ENCODE results near the gene FAM209A.

DNA sequence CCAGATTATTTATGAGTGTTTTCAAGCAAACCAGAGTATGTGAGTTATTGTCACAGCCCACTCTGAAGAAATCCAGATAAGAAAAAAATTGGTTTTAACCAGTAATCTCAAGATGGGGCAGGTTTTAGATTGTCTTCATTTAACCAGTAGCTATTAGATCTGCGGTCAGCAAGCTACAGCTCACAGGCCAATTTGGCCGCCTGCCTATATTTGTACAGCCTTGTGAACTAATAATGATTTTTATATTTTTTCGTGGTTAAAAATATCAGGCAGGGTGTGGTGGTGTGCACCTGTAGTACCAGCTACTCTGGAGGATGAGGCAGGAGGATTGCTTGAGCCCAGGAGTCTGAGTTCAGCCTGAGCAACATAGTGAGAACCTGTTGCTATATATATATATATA, 13.5 kb downstream of the FAM209A start:
- TF ChIP-seq, protein P1, sequence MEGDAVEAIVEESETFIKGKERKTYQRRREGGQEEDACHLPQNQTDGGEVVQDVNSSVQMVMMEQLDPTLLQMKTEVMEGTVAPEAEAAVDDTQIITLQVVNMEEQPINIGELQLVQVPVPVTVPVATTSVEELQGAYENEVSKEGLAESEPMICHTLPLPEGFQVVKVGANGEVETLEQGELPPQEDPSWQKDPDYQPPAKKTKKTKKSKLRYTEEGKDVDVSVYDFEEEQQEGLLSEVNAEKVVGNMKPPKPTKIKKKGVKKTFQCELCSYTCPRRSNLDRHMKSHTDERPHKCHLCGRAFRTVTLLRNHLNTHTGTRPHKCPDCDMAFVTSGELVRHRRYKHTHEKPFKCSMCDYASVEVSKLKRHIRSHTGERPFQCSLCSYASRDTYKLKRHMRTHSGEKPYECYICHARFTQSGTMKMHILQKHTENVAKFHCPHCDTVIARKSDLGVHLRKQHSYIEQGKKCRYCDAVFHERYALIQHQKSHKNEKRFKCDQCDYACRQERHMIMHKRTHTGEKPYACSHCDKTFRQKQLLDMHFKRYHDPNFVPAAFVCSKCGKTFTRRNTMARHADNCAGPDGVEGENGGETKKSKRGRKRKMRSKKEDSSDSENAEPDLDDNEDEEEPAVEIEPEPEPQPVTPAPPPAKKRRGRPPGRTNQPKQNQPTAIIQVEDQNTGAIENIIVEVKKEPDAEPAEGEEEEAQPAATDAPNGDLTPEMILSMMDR (IDR thresholded peaks at IDR 0.05), result no peak
- no peak for TF ChIP-seq POLR2A (IDR thresholded peaks at IDR 0.05)

Data from Peyer's patch (tissue), 4 donors.